ENCODE data around the gene RYR2.
"Not testable (repeated sequence)": the region's sequence is repeated elsewhere in the genome, so short reads cannot be mapped to it uniquely, and the experiment has no call there.

GRCh38 chr1:237603036-237603568, 561.1 kb downstream of the RYR2 start:
- TF ChIP-seq POLR2A (IDR thresholded peaks at IDR 0.05; ENCODE audit: low read depth, low read length); TAF1 (IDR thresholded peaks at IDR 0.05; ENCODE audit: borderline replicate concordance, low read depth, low read length); POLR2AphosphoS5 (IDR thresholded peaks at IDR 0.05; ENCODE audit: low read depth, low read length): not testable (repeated sequence)
